CD14-positive monocyte (primary cell): ENCODE results near the gene GPX5. TPM values are rescaled to one million over a fixed set of nuclear protein-coding genes. Genes with fewer than 3 reads are reported as not detected.
A peak's percentile ranks its signal among the peaks of the same experiment; 100 is the strongest.

ENCODE experiments used
- DNase-seq, 3 donors: peaks; one replicate each; pipeline ENCODE4 v3.0.0-alpha.2; 2011 to 2022
- H2AFZ ChIP-seq: 2 replicates; pipeline ENCODE4 v1.6.0; 2012; ENCODE audit warnings: mild to moderate bottlenecking, low read depth, low read length, inconsistent platforms; ENCODE audit not compliant: insufficient read depth, poor library complexity, severe bottlenecking
- H3K27ac ChIP-seq, 2 donors: 1 replicate in 1 of 2; 2 replicates in 1 of 2; pipeline ENCODE4 v1.5.1; 2012 to 2013; ENCODE audit warnings: low read length in 2 of 2, control low read depth in 1 of 2, inconsistent platforms in 1 of 2, low read depth in 1 of 2, mild to moderate bottlenecking in 1 of 2
- H3K27me3 ChIP-seq, 2 donors: one replicate each; pipeline versions ENCODE4 v1.6.0 to v1.6.1; 2011 to 2013; ENCODE audit warnings: low read length in 2 of 2; ENCODE audit not compliant: control insufficient read depth in 2 of 2, insufficient read depth in 2 of 2
- H3K36me3 ChIP-seq, 2 donors: replicated peaks in 1 of 2; 1 replicate in 1 of 2; 2 replicates in 1 of 2; pipeline versions ENCODE4 v1.5.1 to v1.6.1; 2012 to 2013; ENCODE audit warnings: low read length in 2 of 2, control low read depth in 1 of 2, inconsistent platforms in 1 of 2, mild to moderate bottlenecking in 1 of 2; ENCODE audit not compliant: insufficient read depth in 2 of 2, control insufficient read depth in 1 of 2
- H3K4me1 ChIP-seq, 2 donors: 1 replicate in 1 of 2; 2 replicates in 1 of 2; pipeline versions ENCODE4 v1.5.1 to v1.6.1; 2012 to 2013; ENCODE audit warnings: low read length in 2 of 2, control low read depth in 1 of 2, inconsistent platforms in 1 of 2, mild to moderate bottlenecking in 1 of 2, moderate library complexity in 1 of 2; ENCODE audit not compliant: insufficient read depth in 2 of 2, control insufficient read depth in 1 of 2
- H3K4me2 ChIP-seq: replicated peaks from 2 replicates; pipeline ENCODE3; 2012; ENCODE audit warnings: low read length, moderate library complexity, mild to moderate bottlenecking; ENCODE audit not compliant: poor library complexity, severe bottlenecking; ENCODE audit errors: extremely low read depth
- H3K4me3 ChIP-seq, 3 experiments: fragments of 200-600 bp in 1 of 3; sonication (generic) in 1 of 3; replicated peaks in 1 of 3; 1 replicate in 2 of 3; 2 replicates in 1 of 3; pipeline ENCODE4 v1.5.1; 2011 to 2013; ENCODE audit warnings: low read length in 3 of 3, mild to moderate bottlenecking in 3 of 3, control low read depth in 2 of 3, low read depth in 2 of 3, inconsistent platforms in 1 of 3, moderate library complexity in 1 of 3
- H3K79me2 ChIP-seq: 2 replicates; pipeline ENCODE4 v1.6.0; 2012; ENCODE audit warnings: mild to moderate bottlenecking, control low read depth, inconsistent platforms, low read length, moderate library complexity; ENCODE audit not compliant: insufficient read depth
- H3K9ac ChIP-seq: 2 replicates; pipeline ENCODE4 v1.6.0; 2017; ENCODE audit warnings: low read length, mild to moderate bottlenecking; ENCODE audit not compliant: insufficient read depth, poor library complexity, severe bottlenecking
- H3K9me3 ChIP-seq, 2 donors: replicated peaks in 1 of 2; 1 replicate in 1 of 2; 2 replicates in 1 of 2; pipeline versions ENCODE4 v1.5.1 to v1.6.1; 2012 to 2013; ENCODE audit warnings: low read length in 2 of 2, control low read depth in 1 of 2; ENCODE audit not compliant: control insufficient read depth in 1 of 2, insufficient read depth in 1 of 2
- H4K20me1 ChIP-seq: 2 replicates; pipeline ENCODE4 v1.6.0; 2012; ENCODE audit warnings: mild to moderate bottlenecking, low read length, control low read depth, moderate library complexity; ENCODE audit not compliant: insufficient read depth
- H3K27ac Mint-ChIP-seq, 7 donors: one replicate each; pipeline ENCODE4 v1.8.0; 2020; ENCODE audit warnings: mild to moderate bottlenecking in 7 of 7, mixed read lengths in 7 of 7, moderate library complexity in 6 of 7, inconsistent platforms in 2 of 7
- H3K27me3 Mint-ChIP-seq, 3 donors: one replicate each; pipeline ENCODE4 v1.8.0; 2021 to 2022; ENCODE audit warnings: low read depth in 3 of 3, mild to moderate bottlenecking in 3 of 3, mixed read lengths in 3 of 3, moderate library complexity in 3 of 3, inconsistent platforms in 1 of 3
- H3K36me3 Mint-ChIP-seq, 2 donors: one replicate each; pipeline ENCODE4 v1.8.0; 2020; ENCODE audit warnings: mixed read lengths in 2 of 2, inconsistent platforms in 1 of 2, mild to moderate bottlenecking in 1 of 2
- H3K4me1 Mint-ChIP-seq: one replicate; pipeline ENCODE4 v1.8.0; 2020; ENCODE audit warnings: mild to moderate bottlenecking, mixed read lengths
- H3K4me3 Mint-ChIP-seq, 2 donors: one replicate each; pipeline ENCODE4 v1.8.0; 2020; ENCODE audit warnings: mild to moderate bottlenecking in 2 of 2, mixed read lengths in 2 of 2, moderate library complexity in 1 of 2
- H3K9me3 Mint-ChIP-seq, 7 donors: one replicate each; pipeline ENCODE4 v1.8.0; 2020 to 2022; ENCODE audit warnings: mixed read lengths in 7 of 7, mild to moderate bottlenecking in 6 of 7, moderate library complexity in 6 of 7, inconsistent platforms in 2 of 7
- whole genome bisulfite sequencing: methylation state at CpG from one replicate; pipeline ENCODE4 v1.1.5; 2013; ENCODE audit warnings: missing lambda C conversion rate; ENCODE audit not compliant: insufficient coverage; 5-methylcytosine and 5-hydroxymethylcytosine counted together
- intact Hi-C, 2 donors: fragments of 100-400 bp; cut with micrococcal nuclease; formaldehyde crosslinking; loops; one replicate each; pipeline versions ENCODE4 v1.15.0 to v1.15.1; 2023
- polyA plus RNA-seq, 3 donors: library from polyadenylated mRNA; depleted of rRNA in 1 of 3; unstranded in 2 of 3; stranded (reverse) in 1 of 3; fragments of 300-500 nt in 2 of 3; fragments of >200 nt in 1 of 3; fragmentation: Illumina TruSeq in 2 of 3; gene quantifications; 1 replicate in 2 of 3; 2 replicates in 1 of 3; pipeline ENCODE4 v1.2.3, GENCODE V29; 2012 to 2021
- TF ChIP-seq, protein P1 (sequence below): fragments of 200-600 bp; IDR thresholded peaks from one replicate; pipeline ENCODE4 v1.8.0; 2022; ENCODE audit warnings: antibody characterized with exemption, mild to moderate bottlenecking

GPX5 gene
- polyA plus RNA-seq, 3 donors = not detected

DNA sequence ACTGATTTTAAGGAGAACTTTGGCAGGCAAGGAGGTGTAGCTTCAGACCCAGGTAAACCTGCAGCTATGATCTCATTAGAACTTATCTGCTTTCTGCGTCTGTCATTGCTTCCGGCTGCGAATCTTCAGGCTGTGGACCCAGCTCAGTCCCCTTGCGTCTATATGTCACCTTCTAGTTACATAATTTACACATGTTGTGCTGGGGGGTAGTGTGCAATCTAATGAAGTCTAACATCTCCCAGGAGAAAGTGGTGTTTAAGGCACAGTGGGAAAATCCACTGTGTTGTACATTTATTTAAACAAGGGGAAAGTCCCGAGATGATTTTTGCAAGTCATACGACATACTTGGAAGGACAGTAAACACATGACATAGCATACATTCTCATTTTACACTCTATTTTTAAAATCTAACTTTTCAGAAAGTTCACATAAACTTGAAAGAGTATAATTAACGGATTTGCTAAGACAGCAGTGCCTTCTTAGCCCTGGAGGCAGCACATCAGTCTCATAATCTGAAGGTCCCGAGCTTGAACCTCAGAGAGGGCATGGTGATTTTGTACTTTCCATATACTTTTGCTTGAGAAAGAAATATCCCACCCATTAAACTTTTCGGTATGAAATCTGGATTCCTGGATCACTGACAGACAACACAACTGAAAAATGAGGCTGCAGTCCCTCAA lies 45.3 kb upstream of the GPX5 start:
- TF ChIP-seq, protein P1, sequence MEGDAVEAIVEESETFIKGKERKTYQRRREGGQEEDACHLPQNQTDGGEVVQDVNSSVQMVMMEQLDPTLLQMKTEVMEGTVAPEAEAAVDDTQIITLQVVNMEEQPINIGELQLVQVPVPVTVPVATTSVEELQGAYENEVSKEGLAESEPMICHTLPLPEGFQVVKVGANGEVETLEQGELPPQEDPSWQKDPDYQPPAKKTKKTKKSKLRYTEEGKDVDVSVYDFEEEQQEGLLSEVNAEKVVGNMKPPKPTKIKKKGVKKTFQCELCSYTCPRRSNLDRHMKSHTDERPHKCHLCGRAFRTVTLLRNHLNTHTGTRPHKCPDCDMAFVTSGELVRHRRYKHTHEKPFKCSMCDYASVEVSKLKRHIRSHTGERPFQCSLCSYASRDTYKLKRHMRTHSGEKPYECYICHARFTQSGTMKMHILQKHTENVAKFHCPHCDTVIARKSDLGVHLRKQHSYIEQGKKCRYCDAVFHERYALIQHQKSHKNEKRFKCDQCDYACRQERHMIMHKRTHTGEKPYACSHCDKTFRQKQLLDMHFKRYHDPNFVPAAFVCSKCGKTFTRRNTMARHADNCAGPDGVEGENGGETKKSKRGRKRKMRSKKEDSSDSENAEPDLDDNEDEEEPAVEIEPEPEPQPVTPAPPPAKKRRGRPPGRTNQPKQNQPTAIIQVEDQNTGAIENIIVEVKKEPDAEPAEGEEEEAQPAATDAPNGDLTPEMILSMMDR = no peak
- Histone ChIP-seq H3K4me1 (no peaks in the 10 kb centered on the region), H2AFZ (no peak overlapping the region), H3K27ac (no peak overlapping the region), H4K20me1 (no peaks in the 10 kb centered on the region), H3K79me2 (no peaks in the 10 kb centered on the region), H3K4me2 (no peak overlapping the region), H3K36me3 (no peaks in the 10 kb centered on the region), H3K4me3 (no peak overlapping the region), H3K9me3 (peaks cover 0 to 3% of the 10 kb centered on the region in 2 donors), H3K27me3 (peaks cover 38 to 42% of the 10 kb centered on the region in 2 donors), H3K9ac (no peak overlapping the region)
- H3K4me1 Mint-ChIP-seq = no peaks in the 10 kb centered on the region
- WGBS = no CpG with 5 or more reads among the region's 9 CpGs
- H3K27ac Mint-ChIP-seq = no peak overlapping the region
- H3K36me3 Mint-ChIP-seq = no peaks in the 10 kb centered on the region
- peaks cover 28 to 56% (median 34%) of the 10 kb centered on the region in 3 donors for H3K27me3 Mint-ChIP-seq
- DNase-seq = no peak
- no peak overlapping the region for H3K4me3 Mint-ChIP-seq
- H3K9me3 Mint-ChIP-seq = peaks cover 0 to 9% (median 3%) of the 10 kb centered on the region in 7 donors
- intact Hi-C loops = no loop called here

DNA sequence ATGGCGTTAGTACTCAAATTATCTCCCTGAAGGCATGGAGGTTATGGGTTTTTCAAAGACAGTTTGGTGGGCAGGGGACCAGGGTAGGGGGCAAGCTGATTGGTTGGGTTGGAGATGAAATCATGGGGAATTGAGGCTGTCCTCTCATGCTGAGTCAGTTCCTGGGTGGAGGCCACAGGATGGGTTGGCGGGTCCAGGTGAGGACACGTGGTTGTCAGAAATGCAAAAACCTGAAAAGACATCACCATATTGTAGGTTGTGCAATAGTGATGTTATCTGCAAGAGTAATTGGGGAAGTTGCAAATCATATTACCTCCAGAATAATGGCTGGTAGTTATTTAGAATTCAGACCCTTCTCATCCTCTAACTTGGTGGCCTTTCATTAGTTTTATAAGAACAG lies 40.2 kb upstream of the GPX5 start:
- Histone ChIP-seq H3K4me3 (no peak overlapping the region), H3K4me2 (no peak overlapping the region), H3K27ac (no peak overlapping the region), H2AFZ (no peak overlapping the region), H4K20me1 (no peaks in the 10 kb centered on the region), H3K36me3 (no peaks in the 10 kb centered on the region), H3K79me2 (no peaks in the 10 kb centered on the region), H3K9me3 (peaks cover 0 to 4% of the 10 kb centered on the region in 2 donors), H3K27me3 (peaks cover 31 to 40% of the 10 kb centered on the region in 2 donors), H3K4me1 (peaks cover 0 to 4% of the 10 kb centered on the region in 2 donors), H3K9ac (no peak overlapping the region)
- Mint-ChIP-seq H3K36me3 (no peaks in the 10 kb centered on the region), H3K4me1 (peaks cover 12% of the 10 kb centered on the region), H3K27ac (no peak overlapping the region), H3K4me3 (peak overlapping the region in 1 of 2 donors; percentile 26), H3K27me3 (peaks cover 27 to 50% (median 32%) of the 10 kb centered on the region in 3 donors), H3K9me3 (peaks cover 3 to 16% (median 8%) of the 10 kb centered on the region in 7 donors)
- intact Hi-C loops = no loop called here
- TF ChIP-seq, protein P1 = no peak
- no peak for DNase-seq
- 100% methylated on average over 1 of the region's 3 CpGs for WGBS
